Gastrocnemius medialis (tissue), 4 donors: ENCODE results near the gene SVEP1.

ENCODE experiments used
- CTCF ChIP-seq, 5 experiments: fragments of 450-650 bp in 3 of 5; fragments of 200-600 bp in 2 of 5; sonication (generic) in 2 of 5; IDR thresholded peaks in 4 of 5; conservative IDR thresholded peaks in 1 of 5; 1 replicate in 4 of 5; 2 replicates in 1 of 5; pipeline ENCODE4 v1.5.1; 2016 to 2019; ENCODE audit warnings: antibody characterized with exemption in 5 of 5, mild to moderate bottlenecking in 3 of 5, moderate library complexity in 3 of 5
- POLR2A ChIP-seq, 2 donors: fragments of 450-650 bp; IDR thresholded peaks; one replicate each; pipeline ENCODE4 v1.6.1; 2017; ENCODE audit warnings: antibody characterized with exemption in 2 of 2, mild to moderate bottlenecking in 2 of 2, moderate library complexity in 2 of 2

- TF ChIP-seq POLR2A (IDR thresholded peaks at IDR 0.05) (no peak), CTCF (IDR thresholded peaks at IDR 0.05 in 4 of 5, conservative IDR thresholded peaks at IDR 0.05 in 1 of 5) (no peak)
Measured at GRCh38 chr9:110528645-110529044, 50.9 kb downstream of the SVEP1 start.
